GM19043 (cell line): Measurements from ENCODE around the gene CCDC192.

ENCODE experiments used
- ATAC-seq: cut with Tn5 transposase; IDR thresholded peaks from one replicate; pipeline ENCODE4 v1.9.1; 2021; ENCODE audit warnings: low read depth; ENCODE audit not compliant: unreplicated experiment

The CCDC192 gene

DNA sequence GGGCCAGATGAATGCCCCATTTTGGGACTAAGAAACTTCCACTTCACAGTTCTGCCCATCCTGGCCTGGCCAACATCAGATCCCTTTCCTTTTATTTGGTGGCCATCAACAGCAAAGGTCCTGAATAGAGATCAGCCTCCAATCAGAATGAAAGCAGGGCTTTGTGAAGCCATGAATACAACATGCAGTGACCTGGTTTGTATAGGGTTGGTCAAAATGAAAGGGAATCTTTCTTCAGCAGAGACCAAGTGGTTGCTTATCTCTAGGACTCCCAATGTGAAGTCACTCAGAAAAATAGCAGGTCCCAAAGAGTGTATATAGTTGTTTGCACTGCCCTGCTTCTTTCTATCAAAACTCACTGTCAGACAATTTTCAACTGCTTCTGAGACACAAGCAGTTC is 266.5 kb downstream of the CCDC192 start:
- ATAC-seq: no peak

DNA sequence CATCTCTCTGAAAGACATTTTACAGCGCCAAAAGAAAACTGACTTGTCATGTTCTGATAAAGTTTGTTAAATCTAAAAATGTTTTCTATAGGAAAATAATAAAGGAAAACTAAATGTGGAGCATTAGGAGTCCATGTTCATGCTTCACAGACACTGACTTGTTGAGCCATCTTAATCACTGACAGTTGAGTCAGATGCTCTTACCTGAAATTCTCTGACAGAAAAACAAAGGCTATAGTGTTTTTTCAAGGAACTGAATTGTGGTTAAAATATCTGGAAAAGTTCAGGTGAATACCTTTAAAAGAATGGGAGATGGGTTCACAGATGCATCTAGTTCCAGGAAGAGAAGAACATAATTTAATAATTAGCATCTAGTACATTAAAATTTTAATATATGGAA is 266.9 kb downstream of the CCDC192 start:
- no peak for ATAC-seq

DNA sequence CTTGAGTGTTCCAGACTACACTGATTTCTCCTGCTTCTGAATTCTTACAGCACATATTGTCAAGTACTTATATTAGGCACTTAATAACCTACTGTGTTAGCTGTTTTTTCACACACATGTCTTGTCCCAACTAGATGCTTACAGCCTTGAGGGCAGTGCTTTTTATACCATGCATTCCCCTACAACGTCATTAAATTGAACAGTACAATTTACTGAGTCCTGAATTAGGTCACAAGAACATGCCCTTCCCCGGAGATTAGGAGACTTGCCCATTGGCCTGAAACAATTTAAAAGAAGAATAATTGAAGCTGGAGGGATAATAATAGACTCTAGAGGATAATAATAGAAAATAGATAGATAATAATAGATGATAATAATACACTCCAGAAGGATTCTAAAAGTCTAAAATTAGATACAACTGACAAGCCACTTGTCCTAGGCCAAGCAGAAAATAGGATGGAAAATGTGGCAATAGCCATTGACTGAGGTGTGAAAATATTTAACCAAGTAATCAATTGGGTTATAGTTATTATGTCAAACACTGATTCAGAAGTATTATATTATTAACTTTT is 267.7 kb downstream of the CCDC192 start:
- no peak for ATAC-seq

DNA sequence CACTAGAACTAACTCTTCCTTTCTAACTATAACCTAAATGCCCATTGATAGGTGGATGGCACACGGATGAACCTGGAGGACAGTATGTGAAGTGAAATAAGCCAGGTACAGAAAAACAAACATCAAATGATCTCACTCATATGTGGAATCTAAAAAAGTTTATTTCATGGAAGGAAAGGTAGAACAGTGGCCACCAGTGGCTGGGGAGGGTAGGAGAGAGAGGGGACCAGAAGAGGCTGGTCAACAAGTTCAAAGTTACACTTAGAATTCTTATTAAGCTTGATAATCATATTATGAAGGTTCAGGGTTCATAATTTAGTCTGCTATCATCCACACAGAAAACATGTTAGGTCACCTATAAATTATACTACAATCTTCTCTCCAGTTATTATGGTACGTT is 272.8 kb downstream of the CCDC192 start:
- no peak for ATAC-seq

DNA sequence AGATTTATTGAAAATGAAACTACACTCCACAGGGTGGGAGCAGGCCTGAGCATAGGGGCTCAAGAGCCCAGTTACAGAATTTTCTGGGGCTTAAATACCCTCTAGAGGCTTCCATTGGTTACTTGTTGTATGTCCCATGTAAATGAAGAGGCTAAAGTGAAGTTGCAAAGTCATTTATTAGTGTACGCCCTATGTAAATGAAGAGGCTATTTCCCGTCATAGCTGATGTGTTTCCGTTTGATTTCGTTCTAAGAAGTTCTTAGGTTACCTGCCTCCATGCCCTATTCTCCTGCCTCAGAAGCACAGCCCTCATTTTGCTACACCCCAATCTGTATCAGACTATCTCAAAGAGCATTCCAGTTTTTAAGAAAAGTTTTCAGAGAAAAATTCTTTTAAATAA is 273.3 kb downstream of the CCDC192 start:
- no peak for ATAC-seq

DNA sequence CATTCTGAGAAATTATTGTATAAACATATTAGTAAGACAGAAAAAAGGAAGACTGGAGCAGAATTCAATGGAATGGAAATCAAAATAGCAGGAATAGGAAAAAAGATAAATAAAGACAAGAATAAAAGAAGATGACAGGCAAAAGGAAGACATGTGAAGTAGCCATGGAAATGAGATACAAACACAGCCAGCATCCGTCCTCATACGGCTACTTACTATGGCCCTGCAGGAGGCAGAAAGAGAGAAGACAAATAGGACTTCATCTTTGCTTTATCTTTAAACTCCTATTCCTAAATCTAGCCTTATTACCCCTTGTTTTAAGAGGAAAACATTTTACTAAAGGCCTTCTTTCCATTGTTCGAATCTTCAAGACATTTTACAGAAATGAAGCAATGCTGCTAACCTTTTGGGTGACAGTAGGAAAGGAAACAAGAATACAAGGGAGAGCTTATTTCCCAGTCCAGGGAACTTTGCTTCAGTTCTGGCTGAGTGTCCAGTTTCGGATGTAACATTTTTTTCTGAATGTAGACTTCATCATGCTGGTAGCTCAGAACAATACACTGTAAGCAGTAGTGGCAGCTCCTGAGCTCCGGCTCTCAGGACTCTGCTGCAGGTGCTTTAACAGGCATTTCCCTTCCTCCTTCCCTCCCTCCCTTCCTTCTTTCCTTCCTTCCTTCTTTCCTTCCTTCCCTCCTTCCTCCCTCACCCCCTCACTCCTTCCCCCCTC is 274.0 kb downstream of the CCDC192 start:
- ATAC-seq: no peak

DNA sequence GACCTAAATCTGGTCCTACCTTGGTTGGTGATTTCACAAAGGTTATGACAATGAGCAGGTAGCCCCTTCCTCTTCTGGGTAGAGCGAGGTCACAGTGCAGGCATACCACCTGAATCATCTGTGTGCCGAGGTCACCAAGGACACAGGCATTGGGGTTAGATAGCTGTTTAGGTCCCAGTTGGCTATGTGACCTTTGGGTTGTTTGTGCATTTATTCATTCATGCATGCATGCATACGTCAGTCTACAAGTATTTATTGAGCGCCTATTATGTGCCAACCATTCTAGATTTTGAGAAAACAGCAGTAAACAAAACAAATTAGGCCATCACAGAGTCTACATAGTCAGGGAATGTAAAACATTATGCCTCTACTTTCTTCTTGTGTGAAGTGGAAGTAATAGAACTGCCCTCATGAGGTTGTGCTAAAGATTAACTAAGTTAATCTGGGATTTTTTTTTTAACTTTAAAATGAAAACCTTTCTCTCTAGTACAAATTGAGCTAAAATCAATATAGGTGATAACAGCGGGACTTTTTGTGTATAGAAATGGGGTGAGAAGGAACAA is 275.6 kb downstream of the CCDC192 start:
- no peak for ATAC-seq

DNA sequence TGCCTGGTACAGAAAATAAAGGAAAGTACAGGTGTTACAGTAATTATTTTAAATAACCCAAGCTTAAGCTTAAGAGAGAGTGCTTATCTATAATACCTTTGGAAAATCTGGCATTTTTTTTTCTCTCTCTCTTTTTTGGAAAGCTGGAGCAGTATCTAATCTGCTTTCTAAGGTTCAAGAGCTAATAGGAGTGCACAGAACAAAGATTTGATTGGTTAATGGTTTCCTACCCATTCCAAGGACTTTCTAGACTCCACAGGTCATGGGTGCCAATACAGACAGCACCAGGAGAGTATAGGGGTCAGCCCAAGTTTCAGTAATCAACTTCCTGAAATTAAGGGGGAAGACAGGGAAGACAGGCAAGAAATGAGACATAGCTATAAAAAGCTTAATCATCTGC is 276.3 kb downstream of the CCDC192 start:
- no peak for ATAC-seq

DNA sequence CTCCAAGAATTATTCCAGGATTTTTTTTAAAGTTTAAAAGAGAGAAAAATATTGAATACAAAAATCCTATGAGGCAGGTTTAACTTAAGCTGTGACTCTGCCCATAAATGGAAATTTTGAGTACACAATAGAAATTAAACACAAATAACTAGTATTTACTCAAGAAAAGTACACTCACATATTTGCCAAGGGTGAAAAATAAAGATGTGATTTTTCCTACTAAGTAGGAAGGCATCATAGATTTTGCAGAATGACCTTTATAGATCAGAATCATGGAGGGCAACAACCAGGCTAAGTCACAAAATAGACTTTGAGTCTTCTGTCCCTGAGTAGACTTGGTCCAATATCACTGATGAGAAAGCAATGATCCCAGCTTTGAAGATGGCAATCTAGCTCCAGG is 277.7 kb downstream of the CCDC192 start:
- no peak for ATAC-seq

DNA sequence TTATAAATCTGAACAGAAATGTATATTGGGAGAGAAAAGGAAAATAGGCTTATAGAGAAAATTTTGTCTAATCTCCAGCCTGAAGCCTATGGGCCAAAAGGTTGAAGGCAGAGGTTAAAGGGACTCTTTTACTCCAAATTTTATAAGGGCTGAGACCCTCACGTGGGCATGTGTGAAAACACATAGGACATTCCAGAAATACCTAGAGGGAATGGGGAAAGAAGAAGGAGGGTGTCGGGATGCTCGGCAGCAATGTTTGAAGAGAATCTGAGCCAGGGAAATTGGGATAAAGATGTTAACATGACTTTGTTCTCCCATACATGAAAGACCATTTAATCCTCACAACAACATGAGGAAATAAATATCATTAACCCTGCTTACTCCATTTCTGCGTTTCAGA is 278.3 kb downstream of the CCDC192 start:
- ATAC-seq: no peak

DNA sequence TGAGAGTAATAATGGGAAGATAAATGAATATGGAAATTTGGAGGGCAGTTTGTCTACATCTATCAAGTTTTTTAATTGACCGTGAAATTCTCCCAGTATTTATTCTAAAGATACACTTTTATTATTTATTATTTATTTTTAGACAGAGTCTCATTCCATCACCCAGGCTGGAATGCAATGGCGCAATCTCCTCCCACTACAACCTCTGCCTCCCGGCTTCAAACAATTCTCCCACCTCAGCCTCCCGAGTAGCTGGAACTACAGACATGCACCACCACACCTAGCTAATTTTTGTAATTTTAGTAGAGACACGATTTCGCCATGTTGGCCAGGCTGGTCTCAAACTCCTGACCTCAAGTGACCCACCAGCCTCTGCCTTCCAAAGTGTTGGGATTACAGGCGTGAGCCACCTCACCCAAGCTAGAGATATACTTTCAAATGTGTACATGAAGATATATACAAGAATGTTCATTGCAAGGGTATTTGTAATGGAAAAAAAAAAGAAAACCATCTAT is 282.7 kb downstream of the CCDC192 start:
- no peak for ATAC-seq

DNA sequence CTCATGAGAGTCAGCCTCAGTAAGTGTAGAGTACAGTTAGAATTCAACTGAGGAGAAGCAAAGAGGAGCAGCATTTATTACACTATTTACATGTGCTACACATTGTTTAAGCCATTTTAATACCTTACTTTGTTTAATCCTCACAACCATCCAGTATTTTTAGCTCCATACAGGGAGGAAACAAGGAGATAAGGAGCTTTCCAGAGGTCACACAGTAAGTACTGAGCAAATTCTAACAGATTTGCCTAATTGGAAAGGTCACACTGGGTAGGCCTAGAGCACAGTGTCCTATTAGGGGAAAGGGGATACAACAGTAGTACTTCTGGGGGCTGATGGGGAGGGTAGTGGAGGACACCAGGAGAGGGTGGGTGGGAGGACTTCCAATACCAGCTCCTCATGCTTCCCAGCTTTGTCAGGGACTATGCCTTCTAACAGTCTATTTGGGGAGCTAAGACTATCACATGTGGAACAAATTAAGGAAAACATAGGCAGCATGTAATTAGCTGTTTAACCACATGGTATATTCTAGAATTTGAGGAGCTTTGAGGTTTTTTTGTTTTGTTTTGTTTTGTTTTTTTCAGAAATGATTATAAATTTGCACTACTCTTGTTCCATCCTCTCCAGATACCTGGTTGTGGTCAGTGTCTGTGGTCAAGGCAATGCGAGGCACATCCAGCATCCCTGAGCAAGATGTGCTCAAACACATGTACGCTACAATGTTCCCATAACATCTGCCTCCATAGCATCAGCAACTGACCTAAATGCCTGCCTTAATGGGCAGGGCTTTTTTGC is 284.4 kb downstream of the CCDC192 start:
- ATAC-seq: no peak

DNA sequence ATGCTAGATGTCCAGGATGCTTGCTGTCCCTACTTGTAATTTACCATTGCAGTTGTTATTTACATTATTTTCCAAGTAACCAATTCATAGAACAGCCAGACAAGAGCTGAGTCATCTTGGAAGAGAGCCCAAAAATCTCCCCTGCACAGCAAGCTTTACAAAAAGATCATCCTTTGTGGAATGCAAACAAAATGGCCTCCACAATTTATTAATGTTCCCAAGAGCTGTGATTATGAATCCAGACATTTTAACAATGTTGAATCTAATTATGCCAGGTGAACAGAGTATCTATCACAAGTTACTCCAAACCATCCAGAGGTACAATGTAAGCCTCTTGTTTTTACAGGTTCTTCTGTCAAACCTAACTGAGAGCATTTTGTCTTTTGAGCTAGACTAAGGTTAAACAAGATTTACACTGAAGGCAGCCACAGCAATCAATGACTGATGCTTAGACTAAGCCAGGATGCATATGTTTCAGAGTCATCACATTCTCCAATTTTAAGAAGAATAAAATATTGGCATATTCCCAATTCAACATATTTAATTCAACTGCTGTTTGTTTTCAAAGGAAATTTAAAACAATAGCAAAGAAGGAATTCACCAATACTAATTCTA is 285.1 kb downstream of the CCDC192 start:
- no peak for ATAC-seq
